ENCODE data around the gene MFSD2A.
"Not testable (repeated sequence)": the region's sequence is repeated elsewhere in the genome, so short reads cannot be mapped to it uniquely, and the experiment has no call there.

Gene MFSD2A

GRCh38 chr1:39940980-39941871 lies 13.7 kb upstream of the MFSD2A start:
- no peak for DNase-seq (ENCODE audit: low read depth in 1 of 2, low spot score in 1 of 2)

GRCh38 chr1:39943471-39944290 lies 11.3 kb upstream of the MFSD2A start:
- no peak for DNase-seq (ENCODE audit: low read depth in 1 of 2, low spot score in 1 of 2)

- no peak for DNase-seq (ENCODE audit: low read depth in 1 of 2, low spot score in 1 of 2)
These were observed 10.4 kb upstream of the MFSD2A start for GRCh38 chr1:39944410-39945112.

- no peak for DNase-seq (ENCODE audit: low read depth in 1 of 2, low spot score in 1 of 2)
These were observed 8.7 kb upstream of the MFSD2A start for GRCh38 chr1:39946216-39946615.

- no peak for DNase-seq (ENCODE audit: low read depth in 1 of 2, low spot score in 1 of 2)
These were observed 7.7 kb upstream of the MFSD2A start for GRCh38 chr1:39947260-39947659.

GRCh38 chr1:39949891-39950290 lies 5.1 kb upstream of the MFSD2A start:
- no peak for DNase-seq (ENCODE audit: low read depth in 1 of 2, low spot score in 1 of 2)

- DNase-seq (ENCODE audit: low read depth in 1 of 2, low spot score in 1 of 2) = no peak
These were observed 3.0 kb upstream of the MFSD2A start for GRCh38 chr1:39951926-39952325.

- DNase-seq (ENCODE audit: low read depth in 1 of 2, low spot score in 1 of 2) = no peak
These were observed 2.4 kb upstream of the MFSD2A start for GRCh38 chr1:39952359-39953110.

- DNase-seq (ENCODE audit: low read depth in 1 of 2, low spot score in 1 of 2) = no peak
These were observed 548 bp upstream of the MFSD2A start for GRCh38 chr1:39954324-39954869.

GRCh38 chr1:39955547-39956539 lies 898 bp downstream of the MFSD2A start:
- peak; percentile 28 to 39 for DNase-seq (ENCODE audit: low read depth in 1 of 2, low spot score in 1 of 2)

GRCh38 chr1:39957299-39958015 lies 2.5 kb downstream of the MFSD2A start:
- DNase-seq (ENCODE audit: low read depth in 1 of 2, low spot score in 1 of 2) = no peak

GRCh38 chr1:39958403-39959200 lies 3.7 kb downstream of the MFSD2A start:
- no peak for DNase-seq (ENCODE audit: low read depth in 1 of 2, low spot score in 1 of 2)

GRCh38 chr1:39959651-39960333 lies 4.8 kb downstream of the MFSD2A start:
- no peak for DNase-seq (ENCODE audit: low read depth in 1 of 2, low spot score in 1 of 2)

- DNase-seq (ENCODE audit: low read depth in 1 of 2, low spot score in 1 of 2) = no peak
These were observed 5.5 kb downstream of the MFSD2A start for GRCh38 chr1:39960431-39960958.

- DNase-seq (ENCODE audit: low read depth in 1 of 2, low spot score in 1 of 2) = no peak
These were observed 7.5 kb downstream of the MFSD2A start for GRCh38 chr1:39962450-39962825.

- DNase-seq (ENCODE audit: low read depth in 1 of 2, low spot score in 1 of 2) = not testable (repeated sequence)
These were observed 8.0 kb downstream of the MFSD2A start for GRCh38 chr1:39962964-39963363.

- DNase-seq (ENCODE audit: low read depth in 1 of 2, low spot score in 1 of 2) = no peak
These were observed 9.6 kb downstream of the MFSD2A start for GRCh38 chr1:39964552-39964951.
